BJ (cell line): ENCODE data around the gene LCA5. TPM values are rescaled to one million over a fixed set of nuclear protein-coding genes. Genes with fewer than 3 reads are reported as not detected.

ENCODE experiments used
- CTCF ChIA-PET: fragments of 350-600 bp; formaldehyde crosslinking; extraction: SDS; loops from one replicate; lab custom pipeline; 2021; ENCODE audit warnings: antibody characterized with exemption, inconsistent platforms; lab: Yijun Ruan, JAX
- POLR2A ChIA-PET: fragments of 300-600 bp; sonication (Branson Sonifier 250); formaldehyde crosslinking; extraction: SDS; loops from one replicate; lab custom pipeline; 2021; ENCODE audit warnings: antibody characterized with exemption; lab: Charles Lee
- DNase-seq: peaks from one replicate; pipeline ENCODE4 v3.0.0-alpha.2; 2011; ENCODE audit warnings: low read depth
- H3K27me3 ChIP-seq: 2 replicates; pipeline ENCODE4 v1.6.0; 2011; ENCODE audit warnings: low read length; ENCODE audit not compliant: control insufficient read depth, insufficient read depth
- H3K36me3 ChIP-seq: 2 replicates; pipeline ENCODE4 v1.5.1; 2011; ENCODE audit warnings: low read length; ENCODE audit not compliant: control insufficient read depth, insufficient read depth
- H3K4me3 ChIP-seq: 2 replicates; pipeline ENCODE4 v1.5.1; 2011; ENCODE audit warnings: low read depth, mild to moderate bottlenecking, control low read depth, low read length
- polyA plus RNA-seq: library from polyadenylated mRNA; depleted of rRNA; stranded (reverse); fragments of >200 nt; gene quantifications from 2 replicates; pipeline ENCODE4 v1.2.3, GENCODE V29; 2011
- TF ChIP-seq, protein P1 (sequence below): IDR thresholded peaks from 2 replicates; pipeline ENCODE4 v1.5.1; 2011; ENCODE audit warnings: low read depth, mild to moderate bottlenecking, control low read depth, inconsistent platforms, low read length, moderate library complexity; ENCODE audit not compliant: insufficient read depth

LCA5 gene
- polyA plus RNA-seq, 1 experiment, result 0.94 TPM

GRCh38 chr6:79524065-79524464 is 13.2 kb downstream of the LCA5 start:
- Histone ChIP-seq H3K36me3 (no peaks in the 10 kb centered on the region), H3K4me3 (no peak overlapping the region), H3K27me3 (no peaks in the 10 kb centered on the region)
- TF ChIP-seq, protein P1, sequence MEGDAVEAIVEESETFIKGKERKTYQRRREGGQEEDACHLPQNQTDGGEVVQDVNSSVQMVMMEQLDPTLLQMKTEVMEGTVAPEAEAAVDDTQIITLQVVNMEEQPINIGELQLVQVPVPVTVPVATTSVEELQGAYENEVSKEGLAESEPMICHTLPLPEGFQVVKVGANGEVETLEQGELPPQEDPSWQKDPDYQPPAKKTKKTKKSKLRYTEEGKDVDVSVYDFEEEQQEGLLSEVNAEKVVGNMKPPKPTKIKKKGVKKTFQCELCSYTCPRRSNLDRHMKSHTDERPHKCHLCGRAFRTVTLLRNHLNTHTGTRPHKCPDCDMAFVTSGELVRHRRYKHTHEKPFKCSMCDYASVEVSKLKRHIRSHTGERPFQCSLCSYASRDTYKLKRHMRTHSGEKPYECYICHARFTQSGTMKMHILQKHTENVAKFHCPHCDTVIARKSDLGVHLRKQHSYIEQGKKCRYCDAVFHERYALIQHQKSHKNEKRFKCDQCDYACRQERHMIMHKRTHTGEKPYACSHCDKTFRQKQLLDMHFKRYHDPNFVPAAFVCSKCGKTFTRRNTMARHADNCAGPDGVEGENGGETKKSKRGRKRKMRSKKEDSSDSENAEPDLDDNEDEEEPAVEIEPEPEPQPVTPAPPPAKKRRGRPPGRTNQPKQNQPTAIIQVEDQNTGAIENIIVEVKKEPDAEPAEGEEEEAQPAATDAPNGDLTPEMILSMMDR, result no peak
- ChIA-PET POLR2A (no interaction called here), CTCF (no interaction called here)
- no peak for DNase-seq

DNA sequence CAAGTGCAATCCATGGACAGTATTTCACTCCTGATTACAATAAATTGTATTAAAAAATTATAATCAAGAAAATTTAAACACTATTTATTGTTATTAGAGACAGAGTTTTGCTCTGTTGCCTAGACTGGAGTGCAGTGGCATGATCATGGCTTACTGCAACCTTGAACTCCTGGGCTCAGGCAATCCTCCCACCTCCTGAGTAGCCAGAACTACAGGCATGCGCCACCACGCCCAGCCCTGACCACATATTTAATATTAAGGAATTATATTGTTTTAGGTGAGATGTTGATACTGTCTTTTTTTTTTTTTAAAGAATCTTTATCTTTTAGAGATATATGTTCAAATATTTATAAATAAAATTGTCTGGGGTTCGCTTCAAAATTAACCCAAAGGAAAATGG is 14.6 kb downstream of the LCA5 start:
- no peaks in the 10 kb centered on the region for H3K27me3 ChIP-seq
- CTCF ChIA-PET, result interaction anchor here (1.0 kb wide), 1 partner anchor 14 kb away, joined by 4 read pairs; the partner anchor contains the start of gene LCA5
- no peak overlapping the region for H3K4me3 ChIP-seq
- no peaks in the 10 kb centered on the region for H3K36me3 ChIP-seq
- no peak for DNase-seq
- TF ChIP-seq, protein P1, result no peak
- POLR2A ChIA-PET, result no interaction called here

DNA sequence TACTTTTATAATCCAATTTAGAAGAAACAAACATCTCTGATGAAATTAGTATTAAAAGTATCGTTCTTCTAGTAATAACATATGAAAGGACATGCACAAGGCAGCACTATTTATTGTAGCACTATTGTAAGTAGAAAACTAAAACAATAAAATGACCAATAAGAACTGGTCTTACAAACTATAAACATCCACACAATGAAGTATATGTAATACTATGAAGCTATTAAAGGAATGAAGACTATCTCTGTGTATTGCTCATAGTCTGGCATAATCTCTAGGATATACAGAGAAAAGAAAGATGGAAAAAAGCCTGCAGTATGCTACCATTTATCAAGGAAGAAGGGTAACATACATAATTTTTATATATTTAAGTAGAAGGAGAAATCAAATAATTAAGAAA is 16.7 kb downstream of the LCA5 start:
- Histone ChIP-seq H3K27me3 (no peaks in the 10 kb centered on the region), H3K4me3 (no peak overlapping the region), H3K36me3 (no peaks in the 10 kb centered on the region; the same call in 1 of the 2 replicates)
- DNase-seq, result no peak
- TF ChIP-seq, protein P1, result no peak
- ChIA-PET CTCF (no interaction called here), POLR2A (no interaction called here)

DNA sequence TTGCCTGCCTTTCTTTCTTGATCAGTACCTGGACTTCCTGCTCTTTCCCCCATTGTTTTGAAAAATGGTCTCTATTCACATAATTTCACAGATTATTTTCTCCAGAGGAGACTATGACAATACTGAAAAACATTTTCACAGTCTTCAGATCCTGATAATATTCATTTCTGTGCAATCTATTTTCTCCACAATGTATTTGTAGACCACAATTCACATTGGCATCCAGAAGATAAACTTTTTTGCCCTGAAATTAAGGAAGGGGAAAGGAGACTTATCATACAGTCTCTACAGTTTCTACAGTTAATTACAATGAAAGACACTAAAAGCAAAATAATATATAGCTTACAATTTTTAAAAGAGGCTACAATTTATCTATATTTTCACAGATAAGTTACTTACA is 18.4 kb downstream of the LCA5 start:
- TF ChIP-seq, protein P1, result no peak
- Histone ChIP-seq H3K27me3 (no peaks in the 10 kb centered on the region), H3K36me3 (no peaks in the 10 kb centered on the region; the same call in 1 of the 2 replicates), H3K4me3 (no peak overlapping the region)
- ChIA-PET POLR2A (no interaction called here), CTCF (no interaction called here)
- DNase-seq, result no peak

DNA sequence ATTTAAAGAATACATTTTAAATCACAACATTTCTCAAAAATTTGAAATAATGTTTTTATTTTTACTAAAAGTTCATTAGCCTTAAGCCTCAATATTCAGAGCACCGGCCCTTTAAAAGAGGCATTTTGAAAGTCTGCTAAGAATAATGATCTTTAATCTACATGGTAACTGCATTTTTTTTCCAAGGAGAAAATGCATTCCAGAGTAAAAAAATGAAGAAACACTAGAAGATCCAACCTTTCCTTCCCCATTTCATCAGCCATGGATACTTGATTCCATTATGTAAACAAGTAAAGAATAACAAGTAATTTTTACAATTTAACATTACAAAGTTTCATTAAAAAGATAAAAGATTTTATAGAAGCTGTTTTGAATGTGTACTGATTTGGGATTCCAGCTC is 21.8 kb downstream of the LCA5 start:
- POLR2A ChIA-PET, result no interaction called here
- Histone ChIP-seq H3K4me3 (no peak overlapping the region), H3K36me3 (no peaks in the 10 kb centered on the region; the same call in 1 of the 2 replicates), H3K27me3 (no peaks in the 10 kb centered on the region)
- TF ChIP-seq, protein P1, result no peak
- CTCF ChIA-PET, result interaction anchor here (0.6 kb wide), 1 partner anchor 35 kb away, joined by 3 read pairs; no protein-coding TSS in a partner anchor
- no peak for DNase-seq
